ENCODE results near the gene LPP. TPM values are rescaled to one million over a fixed set of nuclear protein-coding genes. Genes with fewer than 3 reads are reported as not detected.

The LPP gene
- total RNA-seq, 1 experiment from 2014 or later: 148 TPM

GRCh38 chr3:188194332-188194731 is 40.4 kb downstream of the LPP start:
- Histone ChIP-seq H3K36me3 (ENCODE audit: low read depth) (peaks cover 16% of the 10 kb centered on the region; the same call in 1 of the 2 replicates), H2AFZ (no peak overlapping the region), H3K9me3 (ENCODE audit: insufficient read depth, low read depth) (no peaks in the 10 kb centered on the region), H3K4me1 (replicated peaks; ENCODE audit: insufficient read depth) (peaks cover 24% of the 10 kb centered on the region), H3K27ac (no peak overlapping the region), H3K4me2 (no peak overlapping the region), H3F3A (ENCODE audit: insufficient read depth, low read depth) (no peaks in the 10 kb centered on the region; the same call in 1 of the 2 replicates), H3K27me3 (ENCODE audit: insufficient read depth, low read depth) (no peaks in the 10 kb centered on the region), H3K79me2 (ENCODE audit: low read depth) (peaks cover 61% of the 10 kb centered on the region), H3K4me3 (no peak overlapping the region), H4K20me1 (ENCODE audit: insufficient read depth) (no peaks in the 10 kb centered on the region), H3K9me2 (ENCODE audit: insufficient read depth) (no peaks in the 10 kb centered on the region)
- DNase-seq: no peak
- intact Hi-C loops (cut with micrococcal nuclease; ENCODE audit: unreplicated experiment): no loop called here
- no TSS peak for BruUV-seq (replicated peaks)
- POLR2A ChIA-PET (ENCODE audit: unreplicated experiment): interaction anchor here (0.6 kb wide), 1 partner anchor 449 kb away, joined by 11 read pairs; the partner anchor contains the start of gene BCL6
- TF ChIP-seq EZH2 (IDR thresholded peaks at IDR 0.05; ENCODE audit: low read depth) (no peak), CTCF (conservative IDR thresholded peaks at IDR 0.05) (no peak)
- CTCF ChIA-PET: no interaction called here

- no peaks in the 10 kb centered on the region for H3K9me2 ChIP-seq (ENCODE audit: insufficient read depth)
- no peak for TF ChIP-seq CTCF (conservative IDR thresholded peaks at IDR 0.05)
- no peak for TF ChIP-seq EZH2 (IDR thresholded peaks at IDR 0.05; ENCODE audit: low read depth)
- peaks cover 24% of the 10 kb centered on the region for H3K4me1 ChIP-seq (replicated peaks; ENCODE audit: insufficient read depth)
- ChIA-PET CTCF (no interaction called here), POLR2A (ENCODE audit: unreplicated experiment) (interaction anchor here (0.5 to 0.6 kb wide), 2 partner anchors 10 to 1057 kb away, joined by 3 to 6 read pairs; partner anchors contain the start of gene RPL39L)
- no peak overlapping the region for H3K4me3 ChIP-seq
- peaks cover 7% of the 10 kb centered on the region; the same call in 1 of the 2 replicates for H3K36me3 ChIP-seq (ENCODE audit: low read depth)
- intact Hi-C loops (cut with micrococcal nuclease; ENCODE audit: unreplicated experiment): loop anchor here (2.0 kb wide), 1 partner anchor 32 kb away; no protein-coding TSS in a partner anchor
- H3K4me2 ChIP-seq: peak overlapping the region; percentile 21; the same call in 1 of the 2 replicates
- no peak overlapping the region for H2AFZ ChIP-seq
- DNase-seq: no peak
- H3K27me3 ChIP-seq (ENCODE audit: insufficient read depth, low read depth): no peaks in the 10 kb centered on the region
- BruUV-seq (replicated peaks): no TSS peak
- no peak overlapping the region for H3K27ac ChIP-seq
- H3F3A ChIP-seq (ENCODE audit: insufficient read depth, low read depth): no peaks in the 10 kb centered on the region; the same call in 1 of the 2 replicates
- H3K79me2 ChIP-seq (ENCODE audit: low read depth): peaks cover 58% of the 10 kb centered on the region
- no peaks in the 10 kb centered on the region for H3K9me3 ChIP-seq (ENCODE audit: insufficient read depth, low read depth)
- H4K20me1 ChIP-seq (ENCODE audit: insufficient read depth): no peaks in the 10 kb centered on the region
Observed at GRCh38 chr3:188196232-188196990, 42.5 kb downstream of the LPP start.

- ChIA-PET CTCF (interaction anchor here (0.5 kb wide), 1 partner anchor 236 kb away, joined by 3 read pairs; no protein-coding TSS in a partner anchor), POLR2A (ENCODE audit: unreplicated experiment) (interaction anchor here (0.6 kb wide), 1 partner anchor 1058 kb away, joined by 6 read pairs; the partner anchor contains the start of gene RPL39L)
- Histone ChIP-seq H2AFZ (no peak overlapping the region), H3K9me2 (ENCODE audit: insufficient read depth) (no peaks in the 10 kb centered on the region), H3K4me1 (replicated peaks; ENCODE audit: insufficient read depth) (peaks cover 24% of the 10 kb centered on the region), H3K79me2 (ENCODE audit: low read depth) (peaks cover 58% of the 10 kb centered on the region), H3K4me3 (no peak overlapping the region), H3K4me2 (peak overlapping the region; percentile 21), H3K9me3 (ENCODE audit: insufficient read depth, low read depth) (no peaks in the 10 kb centered on the region), H3F3A (ENCODE audit: insufficient read depth, low read depth) (no peaks in the 10 kb centered on the region; the same call in 1 of the 2 replicates), H3K27me3 (ENCODE audit: insufficient read depth, low read depth) (no peaks in the 10 kb centered on the region), H4K20me1 (ENCODE audit: insufficient read depth) (peaks cover under 1% of the 10 kb centered on the region; the same call in 1 of the 2 replicates), H3K36me3 (ENCODE audit: low read depth) (peaks cover 6% of the 10 kb centered on the region; the same call in 1 of the 2 replicates), H3K27ac (no peak overlapping the region)
- intact Hi-C loops (cut with micrococcal nuclease; ENCODE audit: unreplicated experiment): loop anchor here (2.0 kb wide), 1 partner anchor 33 kb away; no protein-coding TSS in a partner anchor
- BruUV-seq (replicated peaks): no TSS peak
- DNase-seq: peak; percentile 61 to 70
- TF ChIP-seq CTCF (conservative IDR thresholded peaks at IDR 0.05): no peak
- no peak for TF ChIP-seq EZH2 (IDR thresholded peaks at IDR 0.05; ENCODE audit: low read depth)
Observed at GRCh38 chr3:188197388-188197847, 43.5 kb downstream of the LPP start.

Measured in PC-9 (cell line).